Measurements from ENCODE around the gene SNED1.

SNED1 gene

GRCh38 chr2:241140445-241140840, 142.0 kb downstream of the SNED1 start:
- FAIRE-seq (no peak), DNase-seq (ENCODE audit: insufficient read length, low spot score) (no peak)
- no peak for TF ChIP-seq CTCF (IDR thresholded peaks at IDR 0.05; ENCODE audit: insufficient read depth, missing control alignments)

GRCh38 chr2:241141214-241141770, 142.9 kb downstream of the SNED1 start:
- no peak for DNase-seq (ENCODE audit: insufficient read length, low spot score)
- FAIRE-seq = no peak
- no peak for TF ChIP-seq CTCF (IDR thresholded peaks at IDR 0.05; ENCODE audit: insufficient read depth, missing control alignments)

DNA sequence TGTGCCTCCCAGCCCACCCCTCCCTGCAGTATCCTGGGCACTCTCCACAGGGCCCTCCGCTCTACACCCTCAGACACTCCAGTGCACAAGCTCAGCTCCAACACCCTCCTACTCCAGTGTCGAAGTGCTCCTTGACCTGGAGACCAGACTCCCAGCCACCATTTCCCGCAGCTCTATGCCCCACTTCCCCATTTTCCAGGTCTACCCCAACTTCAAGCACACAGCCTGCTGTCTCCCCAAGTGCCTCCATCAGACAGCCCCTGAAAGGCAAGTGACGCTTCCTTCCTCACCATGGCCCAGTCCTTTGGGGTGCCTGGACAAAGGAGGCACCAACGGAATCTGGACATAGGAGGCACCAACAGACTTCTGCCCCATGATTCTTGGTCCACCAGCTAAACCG, 143.6 kb downstream of the SNED1 start:
- DNase-seq (ENCODE audit: insufficient read length, low spot score) = no peak
- FAIRE-seq = no peak
- no peak for TF ChIP-seq CTCF (IDR thresholded peaks at IDR 0.05; ENCODE audit: insufficient read depth, missing control alignments)

- FAIRE-seq = no peak
- no peak for TF ChIP-seq CTCF (IDR thresholded peaks at IDR 0.05; ENCODE audit: insufficient read depth, missing control alignments)
- DNase-seq (ENCODE audit: insufficient read length, low spot score) = no peak
Observed at GRCh38 chr2:241142593-241142992, 144.2 kb downstream of the SNED1 start.

Measured in D721Med (cell line).